ENCODE results near the gene DUSP12. TPM values are rescaled to one million over a fixed set of nuclear protein-coding genes. Genes with fewer than 3 reads are reported as not detected.

Gene DUSP12
- total and polyA plus RNA-seq, 2 experiments from 2014 or later, result 34.2 to 34.9 TPM

GRCh38 chr1:161739865-161740566 is 9.6 kb upstream of the DUSP12 start:
- Histone ChIP-seq H4K20me1 (ENCODE audit: insufficient read depth) (no peaks in the 10 kb centered on the region), H3K27ac (no peak overlapping the region), H2AFZ (no peak overlapping the region), H3K27me3 (replicated peaks; ENCODE audit: insufficient read depth) (no peaks in the 10 kb centered on the region), H3K4me1 (ENCODE audit: insufficient read depth) (peaks cover 40% of the 10 kb centered on the region), H3K9me3 (ENCODE audit: low read depth) (no peaks in the 10 kb centered on the region), H3K9ac (no peak overlapping the region), H3K9me2 (ENCODE audit: insufficient read depth) (no peaks in the 10 kb centered on the region), H3K79me2 (ENCODE audit: insufficient read depth) (no peaks in the 10 kb centered on the region), H3K36me3 (ENCODE audit: low read depth) (no peaks in the 10 kb centered on the region), H3F3A (ENCODE audit: insufficient read depth) (0 out of 2 replicates have a peak, but pooled peaks cover 12% of the 10 kb centered on the region), H3K4me3 (no peak overlapping the region), H3K4me2 (ENCODE audit: unreplicated experiment) (no peak overlapping the region)
- no peak for DNase-seq
- no peak for TF ChIP-seq EZH2phosphoT487 (IDR thresholded peaks at IDR 0.05; ENCODE audit: insufficient read depth, low read depth)
- TF ChIP-seq EZH2 (IDR thresholded peaks at IDR 0.05; ENCODE audit: insufficient read depth, poor library complexity, severe bottlenecking), result no peak
- in situ Hi-C loops (cut with MboI), result loop anchor here (10.0 kb wide), 1 partner anchor 255 kb away; no protein-coding TSS in a partner anchor
- 69 to 72% methylated on average over 8 of the region's 8 CpGs for WGBS, 2 experiments (ENCODE audit: low coverage in 1 of 2, low lambda C conversion rate in 2 of 2, missing lambda C conversion rate in 2 of 2)

DNA sequence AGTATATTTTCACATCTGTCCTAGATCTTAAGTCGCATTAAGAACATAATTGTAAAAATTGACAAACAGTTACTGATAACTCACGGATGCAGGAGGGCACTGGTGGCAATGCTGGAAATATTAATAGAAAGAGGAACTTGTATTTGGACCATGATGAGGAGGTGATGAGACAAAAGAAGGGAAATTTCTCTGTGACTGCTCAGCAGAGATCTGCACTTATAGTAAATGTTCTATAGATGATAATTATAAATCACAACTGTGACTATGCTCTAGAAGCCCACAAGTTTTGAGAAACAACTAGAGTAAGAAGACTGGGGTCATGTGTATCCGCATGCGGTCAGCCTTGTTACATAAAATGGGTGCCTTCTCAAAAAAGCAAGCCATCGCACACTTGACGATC is 8.7 kb upstream of the DUSP12 start:
- Histone ChIP-seq H3K36me3 (ENCODE audit: low read depth) (no peaks in the 10 kb centered on the region), H3K9me2 (ENCODE audit: insufficient read depth) (no peaks in the 10 kb centered on the region), H4K20me1 (ENCODE audit: insufficient read depth) (no peaks in the 10 kb centered on the region), H3K4me3 (no peak overlapping the region), H3K4me1 (ENCODE audit: insufficient read depth) (peaks cover 39% of the 10 kb centered on the region), H3F3A (ENCODE audit: insufficient read depth) (0 out of 2 replicates have a peak, but pooled peaks cover 9% of the 10 kb centered on the region), H3K27ac (no peak overlapping the region), H3K27me3 (replicated peaks; ENCODE audit: insufficient read depth) (no peaks in the 10 kb centered on the region), H3K9ac (no peak overlapping the region), H3K79me2 (ENCODE audit: insufficient read depth) (no peaks in the 10 kb centered on the region), H2AFZ (no peak overlapping the region), H3K9me3 (ENCODE audit: low read depth) (no peaks in the 10 kb centered on the region), H3K4me2 (ENCODE audit: unreplicated experiment) (no peak overlapping the region)
- in situ Hi-C loops (cut with MboI), result loop anchor here (10.0 kb wide), 1 partner anchor 256 kb away; no protein-coding TSS in a partner anchor
- no peak for TF ChIP-seq EZH2phosphoT487 (IDR thresholded peaks at IDR 0.05; ENCODE audit: insufficient read depth, low read depth)
- no peak for TF ChIP-seq EZH2 (IDR thresholded peaks at IDR 0.05; ENCODE audit: insufficient read depth, poor library complexity, severe bottlenecking)
- no peak for DNase-seq
- WGBS, 2 experiments (ENCODE audit: low coverage in 1 of 2, low lambda C conversion rate in 2 of 2, missing lambda C conversion rate in 2 of 2), result 74 to 75% methylated on average over 6 of the region's 6 CpGs

DNA sequence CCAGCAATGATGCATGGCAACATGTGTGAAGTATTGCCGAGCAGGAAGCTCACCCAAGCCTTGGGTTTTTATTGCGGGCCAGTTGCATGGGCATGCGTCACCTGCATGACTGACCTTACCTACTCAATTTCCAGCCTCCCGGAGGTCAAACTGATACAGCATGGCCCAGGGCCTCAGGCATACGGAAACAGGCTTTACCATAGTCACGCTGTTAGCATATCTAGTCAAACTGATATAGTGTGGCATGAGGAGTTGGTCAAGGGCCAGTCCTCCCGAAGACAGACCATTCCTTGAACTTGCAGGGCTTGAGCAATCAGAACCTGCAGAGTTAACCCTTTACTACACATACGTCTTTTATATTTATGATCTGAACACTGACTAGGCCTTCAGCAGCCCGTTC is 6.4 kb upstream of the DUSP12 start:
- no peaks in the 10 kb centered on the region for H4K20me1 ChIP-seq (ENCODE audit: insufficient read depth)
- peaks cover 17% of the 10 kb centered on the region for H3K4me1 ChIP-seq (ENCODE audit: insufficient read depth)
- H3K4me2 ChIP-seq (ENCODE audit: unreplicated experiment), result no peak overlapping the region
- no peak overlapping the region for H3K27ac ChIP-seq
- TF ChIP-seq EZH2 (IDR thresholded peaks at IDR 0.05; ENCODE audit: insufficient read depth, poor library complexity, severe bottlenecking), result no peak
- TF ChIP-seq EZH2phosphoT487 (IDR thresholded peaks at IDR 0.05; ENCODE audit: insufficient read depth, low read depth), result no peak
- H3K27me3 ChIP-seq (replicated peaks; ENCODE audit: insufficient read depth), result no peaks in the 10 kb centered on the region
- in situ Hi-C loops (cut with MboI), result loop anchor here (10.0 kb wide), 1 partner anchor 258 kb away; no protein-coding TSS in a partner anchor
- H3F3A ChIP-seq (ENCODE audit: insufficient read depth), result no peaks in the 10 kb centered on the region
- H3K9me3 ChIP-seq (ENCODE audit: low read depth), result no peaks in the 10 kb centered on the region
- 76 to 79% methylated on average over 9 of the region's 9 CpGs for WGBS, 2 experiments (ENCODE audit: low coverage in 1 of 2, low lambda C conversion rate in 2 of 2, missing lambda C conversion rate in 2 of 2)
- no peaks in the 10 kb centered on the region for H3K9me2 ChIP-seq (ENCODE audit: insufficient read depth)
- no peaks in the 10 kb centered on the region for H3K36me3 ChIP-seq (ENCODE audit: low read depth)
- no peak overlapping the region for H2AFZ ChIP-seq
- H3K4me3 ChIP-seq, result no peak overlapping the region
- no peaks in the 10 kb centered on the region for H3K79me2 ChIP-seq (ENCODE audit: insufficient read depth)
- no peak for DNase-seq
- peak overlapping the region; percentile 61; the same call in 1 of the 2 replicates for H3K9ac ChIP-seq

GRCh38 chr1:161747801-161748200 is 1.8 kb upstream of the DUSP12 start:
- WGBS, 2 experiments (ENCODE audit: low coverage in 1 of 2, low lambda C conversion rate in 2 of 2, missing lambda C conversion rate in 2 of 2), result 77% methylated on average over 6 of the region's 6 CpGs
- Histone ChIP-seq H3K79me2 (ENCODE audit: insufficient read depth) (peaks cover 27% of the 10 kb centered on the region), H3K27me3 (replicated peaks; ENCODE audit: insufficient read depth) (no peaks in the 10 kb centered on the region), H3K4me1 (ENCODE audit: insufficient read depth) (peaks cover 31% of the 10 kb centered on the region), H3K9ac (no peak overlapping the region), H3K9me2 (ENCODE audit: insufficient read depth) (no peaks in the 10 kb centered on the region), H3K27ac (no peak overlapping the region), H2AFZ (no peak overlapping the region), H4K20me1 (ENCODE audit: insufficient read depth) (no peaks in the 10 kb centered on the region), H3K9me3 (ENCODE audit: low read depth) (no peaks in the 10 kb centered on the region), H3K36me3 (ENCODE audit: low read depth) (peaks cover 18% of the 10 kb centered on the region), H3K4me3 (no peak overlapping the region), H3F3A (ENCODE audit: insufficient read depth) (no peaks in the 10 kb centered on the region), H3K4me2 (ENCODE audit: unreplicated experiment) (no peak overlapping the region)
- in situ Hi-C loops (cut with MboI), result loop anchor here (10.0 kb wide), 1 partner anchor 263 kb away; no protein-coding TSS in a partner anchor
- DNase-seq, result no peak
- no peak for TF ChIP-seq EZH2phosphoT487 (IDR thresholded peaks at IDR 0.05; ENCODE audit: insufficient read depth, low read depth)
- no peak for TF ChIP-seq EZH2 (IDR thresholded peaks at IDR 0.05; ENCODE audit: insufficient read depth, poor library complexity, severe bottlenecking)
